Fibroblast of lung (primary cell): ENCODE results near the gene SDSL. TPM values are rescaled to one million over a fixed set of nuclear protein-coding genes. Genes with fewer than 3 reads are reported as not detected.

Source experiments
- DNase-seq, 2 donors: peaks; one replicate each; pipeline versions ENCODE4 v3.0.0 to v3.0.0-alpha.2; 2010; ENCODE audit warnings: low read depth in 2 of 2
- H2AFZ ChIP-seq: 2 replicates; pipeline ENCODE4 v1.5.1; 2012; ENCODE audit warnings: low read length, control low read depth, inconsistent platforms
- H3K27ac ChIP-seq: 2 replicates; pipeline ENCODE4 v1.5.1; 2011; ENCODE audit warnings: low read length, control low read depth; ENCODE audit not compliant: insufficient read depth
- H3K27me3 ChIP-seq: 2 replicates; pipeline ENCODE4 v1.5.1; 2011; ENCODE audit warnings: mild to moderate bottlenecking, low read length; ENCODE audit not compliant: control insufficient read depth, insufficient read depth
- H3K36me3 ChIP-seq: 2 replicates; pipeline ENCODE4 v1.5.1; 2011; ENCODE audit warnings: low read length; ENCODE audit not compliant: control insufficient read depth, insufficient read depth
- H3K4me1 ChIP-seq: 2 replicates; pipeline ENCODE4 v1.5.1; 2011; ENCODE audit warnings: low read length; ENCODE audit not compliant: control insufficient read depth, insufficient read depth; ENCODE audit errors: extremely low read depth
- H3K4me2 ChIP-seq: 2 replicates; pipeline ENCODE4 v1.5.1; 2011; ENCODE audit warnings: low read length, control low read depth; ENCODE audit not compliant: insufficient read depth; ENCODE audit errors: extremely low read depth
- H3K4me3 ChIP-seq, 4 experiments: fragments of 200-600 bp in 1 of 4; sonication (generic) in 1 of 4; replicated peaks in 1 of 4; 2 replicates each; pipeline ENCODE4 v1.5.1; 2011 to 2016; ENCODE audit warnings: low read length in 4 of 4, low read depth in 3 of 4, mild to moderate bottlenecking in 3 of 4, control low read depth in 2 of 4, inconsistent platforms in 1 of 4, mixed read lengths in 1 of 4; ENCODE audit not compliant: insufficient read depth in 1 of 4; ENCODE audit errors: control extremely low read depth in 1 of 4
- H3K79me2 ChIP-seq: 2 replicates; pipeline ENCODE4 v1.5.1; 2012; ENCODE audit warnings: mild to moderate bottlenecking, low read length, inconsistent platforms; ENCODE audit not compliant: control insufficient read depth, insufficient read depth
- H3K9ac ChIP-seq: 2 replicates; pipeline ENCODE4 v1.5.1; 2011; ENCODE audit warnings: mild to moderate bottlenecking, low read length, control low read depth; ENCODE audit not compliant: insufficient read depth
- H3K9me3 ChIP-seq: 2 replicates; pipeline ENCODE4 v1.5.1; 2012; ENCODE audit warnings: low read depth, low read length; ENCODE audit not compliant: control insufficient read depth, insufficient read depth
- H4K20me1 ChIP-seq: 2 replicates; pipeline ENCODE4 v1.5.1; 2011; ENCODE audit warnings: low read length; ENCODE audit not compliant: control insufficient read depth, insufficient read depth; ENCODE audit errors: extremely low read depth
- EZH2 ChIP-seq: IDR thresholded peaks from 2 replicates; pipeline ENCODE4 v1.5.1; 2012; ENCODE audit warnings: low read length, control low read depth, mild to moderate bottlenecking; ENCODE audit errors: missing control alignments
- polyA plus RNA-seq, 2 donors: library from polyadenylated mRNA; depleted of rRNA in 1 of 2; stranded (reverse) in 1 of 2; unstranded in 1 of 2; fragments of >200 nt; gene quantifications; 2 replicates each; pipeline ENCODE4 v1.2.1, GENCODE V29; 2011 to 2012; ENCODE audit warnings: missing spikeins in 1 of 2
- total RNA-seq: library from RNA; depleted of rRNA; stranded (reverse); fragments of >200 nt; gene quantifications from 2 replicates; pipeline ENCODE4 v1.2.1, GENCODE V29; 2014
- TF ChIP-seq, protein P1 (sequence below), 2 donors: IDR thresholded peaks in 1 of 2; conservative IDR thresholded peaks in 1 of 2; 1 replicate in 1 of 2; 2 replicates in 1 of 2; pipeline ENCODE4 v1.5.1; 2011 to 2012; ENCODE audit warnings: low read length in 2 of 2, control low read depth in 1 of 2, inconsistent platforms in 1 of 2, low read depth in 1 of 2, mild to moderate bottlenecking in 1 of 2

The SDSL gene
- total and polyA plus RNA-seq, 2 donors (not counting 1 experiment from before 2014, with no cell fraction given) = 5.1 to 12.4 TPM

DNA sequence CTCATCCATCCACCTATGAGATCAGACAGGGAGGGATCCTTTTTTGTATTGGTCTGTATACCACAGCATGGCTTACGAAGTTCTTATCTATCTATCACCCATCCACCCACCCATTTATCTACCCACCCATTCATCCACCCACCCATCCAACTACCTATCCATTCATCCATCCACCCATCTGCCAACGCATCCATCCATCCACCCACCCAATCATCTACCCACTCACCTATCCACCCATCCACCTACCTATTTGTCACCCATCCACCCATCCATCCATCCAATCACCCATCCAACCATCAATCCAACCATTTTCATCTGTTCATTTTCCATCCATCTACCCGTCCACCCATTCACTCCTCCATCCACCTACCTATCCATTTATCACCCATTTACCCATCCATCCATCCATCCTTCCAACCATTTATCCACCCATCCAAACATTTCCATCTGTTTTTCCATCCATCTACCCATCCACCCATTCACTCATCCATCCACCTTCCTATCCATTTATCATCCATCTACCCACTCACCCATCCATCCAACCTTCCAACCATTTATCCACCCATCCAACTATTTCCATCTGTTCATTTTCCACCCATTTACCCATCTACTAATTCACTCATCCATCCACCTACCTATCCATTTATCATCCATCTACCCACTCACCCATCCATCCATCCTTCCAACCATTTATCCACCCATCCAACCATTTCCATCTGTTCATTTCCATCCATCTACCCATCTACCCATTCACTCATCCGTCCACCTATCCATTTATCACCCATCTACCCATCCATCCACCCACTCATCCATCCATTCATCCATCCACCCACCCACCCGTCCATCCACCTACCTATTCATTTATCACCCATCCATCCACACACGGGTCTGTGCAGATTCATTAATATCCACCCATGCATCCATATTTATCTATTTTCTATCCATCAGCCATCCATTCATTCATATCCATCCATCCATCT, 31.8 kb upstream of the SDSL start:
- H3K4me1 ChIP-seq = no peaks in the 10 kb centered on the region
- peaks cover 5% of the 10 kb centered on the region for H3K36me3 ChIP-seq
- no peak for DNase-seq
- H3K79me2 ChIP-seq = no peaks in the 10 kb centered on the region
- no peak overlapping the region for H3K4me3 ChIP-seq
- H3K27ac ChIP-seq = no peak overlapping the region
- H3K9ac ChIP-seq = no peak overlapping the region
- H3K4me2 ChIP-seq = no peak overlapping the region
- no peak overlapping the region for H2AFZ ChIP-seq
- TF ChIP-seq EZH2 = no peak
- TF ChIP-seq, protein P1, sequence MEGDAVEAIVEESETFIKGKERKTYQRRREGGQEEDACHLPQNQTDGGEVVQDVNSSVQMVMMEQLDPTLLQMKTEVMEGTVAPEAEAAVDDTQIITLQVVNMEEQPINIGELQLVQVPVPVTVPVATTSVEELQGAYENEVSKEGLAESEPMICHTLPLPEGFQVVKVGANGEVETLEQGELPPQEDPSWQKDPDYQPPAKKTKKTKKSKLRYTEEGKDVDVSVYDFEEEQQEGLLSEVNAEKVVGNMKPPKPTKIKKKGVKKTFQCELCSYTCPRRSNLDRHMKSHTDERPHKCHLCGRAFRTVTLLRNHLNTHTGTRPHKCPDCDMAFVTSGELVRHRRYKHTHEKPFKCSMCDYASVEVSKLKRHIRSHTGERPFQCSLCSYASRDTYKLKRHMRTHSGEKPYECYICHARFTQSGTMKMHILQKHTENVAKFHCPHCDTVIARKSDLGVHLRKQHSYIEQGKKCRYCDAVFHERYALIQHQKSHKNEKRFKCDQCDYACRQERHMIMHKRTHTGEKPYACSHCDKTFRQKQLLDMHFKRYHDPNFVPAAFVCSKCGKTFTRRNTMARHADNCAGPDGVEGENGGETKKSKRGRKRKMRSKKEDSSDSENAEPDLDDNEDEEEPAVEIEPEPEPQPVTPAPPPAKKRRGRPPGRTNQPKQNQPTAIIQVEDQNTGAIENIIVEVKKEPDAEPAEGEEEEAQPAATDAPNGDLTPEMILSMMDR (conservative IDR thresholded peaks at IDR 0.05 in 1 of 2, IDR thresholded peaks at IDR 0.05 in 1 of 2; ENCODE audit: low read depth in 1 of 2, low read length in 2 of 2) = no peak
- H3K9me3 ChIP-seq = no peaks in the 10 kb centered on the region
- H3K27me3 ChIP-seq = no peaks in the 10 kb centered on the region
- H4K20me1 ChIP-seq = no peaks in the 10 kb centered on the region

DNA sequence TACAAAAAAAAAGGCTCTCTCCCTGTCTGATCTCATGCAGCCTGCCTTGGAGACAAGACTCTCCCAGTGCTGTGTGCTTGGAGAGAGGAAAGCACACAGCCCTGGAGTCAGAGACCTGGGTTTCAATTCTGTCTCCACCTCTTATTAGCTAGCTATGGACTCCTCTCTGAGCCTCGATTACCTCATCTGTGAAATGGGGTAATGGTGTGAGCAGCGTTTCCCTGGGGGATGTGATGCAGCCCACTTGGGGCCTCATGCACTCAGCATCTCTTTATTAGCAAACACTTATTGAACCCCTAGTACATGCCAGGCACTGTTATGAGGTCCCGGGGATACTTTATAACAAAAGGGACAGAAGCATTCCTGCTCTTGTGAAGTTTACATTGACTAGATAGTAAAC, 31.0 kb upstream of the SDSL start:
- no peaks in the 10 kb centered on the region for H3K4me1 ChIP-seq
- H3K4me3 ChIP-seq = no peak overlapping the region
- H3K79me2 ChIP-seq = no peaks in the 10 kb centered on the region
- no peaks in the 10 kb centered on the region for H3K9me3 ChIP-seq
- H3K4me2 ChIP-seq = no peak overlapping the region
- H3K36me3 ChIP-seq = peaks cover 5% of the 10 kb centered on the region
- H3K27ac ChIP-seq = no peak overlapping the region
- H2AFZ ChIP-seq = no peak overlapping the region
- TF ChIP-seq EZH2 = no peak
- TF ChIP-seq, protein P1 (conservative IDR thresholded peaks at IDR 0.05 in 1 of 2, IDR thresholded peaks at IDR 0.05 in 1 of 2; ENCODE audit: low read depth in 1 of 2, low read length in 2 of 2) = no peak
- no peaks in the 10 kb centered on the region for H3K27me3 ChIP-seq
- no peaks in the 10 kb centered on the region for H4K20me1 ChIP-seq
- no peak overlapping the region for H3K9ac ChIP-seq
- DNase-seq = no peak

DNA sequence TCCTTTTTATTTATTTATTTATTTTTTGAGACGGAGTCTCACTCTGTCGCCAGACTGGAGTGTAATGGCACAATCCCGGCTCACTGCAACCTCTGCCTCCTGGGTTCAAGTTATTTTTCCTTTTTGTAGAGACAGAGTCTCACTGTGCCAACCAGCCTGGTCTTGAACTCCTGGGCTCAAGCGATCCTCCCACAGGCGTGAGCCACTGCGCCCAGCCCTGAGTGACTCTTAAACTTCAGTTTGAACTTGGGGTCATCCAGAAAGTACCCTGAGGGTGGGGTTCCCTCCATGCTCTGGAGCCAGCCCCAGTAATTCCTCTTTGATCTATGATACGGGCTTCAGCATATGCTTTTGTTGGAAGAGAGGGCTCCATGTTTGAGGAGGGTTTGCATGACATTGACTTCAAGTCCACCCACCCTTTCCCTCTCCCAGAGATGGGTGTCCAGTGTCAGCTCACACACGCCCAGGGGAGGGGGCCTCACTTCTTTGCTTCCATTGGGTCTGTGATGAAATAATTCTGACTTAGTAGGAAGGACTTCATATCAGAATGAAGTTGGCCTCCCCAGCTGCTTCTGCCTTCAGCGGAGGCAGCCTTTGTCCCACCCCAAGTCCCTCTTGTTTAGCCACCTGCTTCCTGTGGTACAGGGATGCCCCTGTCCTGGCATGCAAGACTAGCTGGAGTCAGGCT, 30.4 kb upstream of the SDSL start:
- Histone ChIP-seq H3K27me3 (no peaks in the 10 kb centered on the region), H3K4me1 (no peaks in the 10 kb centered on the region), H3K27ac (no peak overlapping the region), H3K4me3 (no peak overlapping the region), H4K20me1 (no peaks in the 10 kb centered on the region), H3K36me3 (peaks cover 3% of the 10 kb centered on the region), H3K9ac (no peak overlapping the region), H3K9me3 (no peaks in the 10 kb centered on the region), H3K4me2 (no peak overlapping the region), H3K79me2 (no peaks in the 10 kb centered on the region), H2AFZ (no peak overlapping the region)
- no peak for TF ChIP-seq EZH2
- TF ChIP-seq, protein P1 (conservative IDR thresholded peaks at IDR 0.05 in 1 of 2, IDR thresholded peaks at IDR 0.05 in 1 of 2; ENCODE audit: low read depth in 1 of 2, low read length in 2 of 2) = no peak
- no peak for DNase-seq
